Activated CD8-positive, alpha-beta memory T cell treated with anti-CD3 and anti-CD28 coated beads, Interleukin-2, amount 50 U/mL, for 48 hours (primary cell): ENCODE data around the gene ABCB11.
"Not testable (repeated sequence)": the region's sequence is repeated elsewhere in the genome, so short reads cannot be mapped to it uniquely, and the experiment has no call there.

Experiments used
- DNase-seq: peaks from one replicate; pipeline ENCODE4 v3.0.0-alpha.2; 2020

Gene ABCB11

GRCh38 chr2:168969865-168970264 lies 61.3 kb downstream of the ABCB11 start:
- no peak for DNase-seq

- DNase-seq: no peak
These were observed 62.8 kb downstream of the ABCB11 start for GRCh38 chr2:168968342-168968741.

DNA sequence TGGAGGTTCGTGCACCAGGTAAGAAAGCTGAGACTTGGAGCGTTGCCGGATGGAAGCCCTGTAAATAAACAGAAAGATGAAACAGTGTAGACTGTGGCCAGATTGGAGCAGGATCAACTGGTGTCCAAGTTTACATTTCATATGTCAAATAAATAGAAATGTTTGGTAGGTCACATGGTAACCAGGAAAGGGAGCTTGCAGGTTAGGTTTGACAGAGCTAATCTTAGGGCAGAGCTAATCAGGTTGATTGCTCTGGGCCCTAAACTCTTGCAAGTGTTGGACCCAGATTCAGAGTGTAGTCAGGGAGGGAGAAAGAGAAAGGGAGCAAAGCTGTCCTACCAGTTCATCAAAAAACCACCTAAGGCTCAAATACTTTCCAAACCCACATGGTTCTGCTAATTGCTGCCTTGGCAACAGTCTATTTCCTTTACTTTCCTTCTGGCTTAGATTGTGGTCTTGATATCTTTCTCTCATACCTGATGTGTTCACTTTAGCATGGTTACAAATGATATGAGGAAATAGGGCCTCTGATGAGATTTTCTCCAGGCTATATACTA lies 66.8 kb downstream of the ABCB11 start:
- no peak for DNase-seq

DNA sequence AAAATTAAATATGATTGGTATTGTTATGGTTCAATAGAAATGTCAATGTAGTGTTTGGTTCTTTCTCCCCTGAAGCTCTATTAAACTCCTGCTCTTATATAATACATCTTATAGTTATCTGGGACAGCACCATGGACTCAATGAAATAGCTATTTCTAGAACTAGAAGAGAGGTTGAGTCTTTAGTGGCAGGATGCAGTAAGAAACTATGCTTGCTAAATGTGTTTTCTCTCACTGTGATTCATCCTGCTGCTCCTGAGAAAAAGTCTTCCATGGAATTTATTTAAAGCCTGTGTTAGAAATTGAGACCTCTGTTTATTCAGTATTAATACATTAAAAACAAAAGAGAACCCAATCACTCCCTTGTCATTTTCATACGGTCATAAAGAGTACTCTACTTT lies 68.5 kb downstream of the ABCB11 start:
- DNase-seq: no peak

DNA sequence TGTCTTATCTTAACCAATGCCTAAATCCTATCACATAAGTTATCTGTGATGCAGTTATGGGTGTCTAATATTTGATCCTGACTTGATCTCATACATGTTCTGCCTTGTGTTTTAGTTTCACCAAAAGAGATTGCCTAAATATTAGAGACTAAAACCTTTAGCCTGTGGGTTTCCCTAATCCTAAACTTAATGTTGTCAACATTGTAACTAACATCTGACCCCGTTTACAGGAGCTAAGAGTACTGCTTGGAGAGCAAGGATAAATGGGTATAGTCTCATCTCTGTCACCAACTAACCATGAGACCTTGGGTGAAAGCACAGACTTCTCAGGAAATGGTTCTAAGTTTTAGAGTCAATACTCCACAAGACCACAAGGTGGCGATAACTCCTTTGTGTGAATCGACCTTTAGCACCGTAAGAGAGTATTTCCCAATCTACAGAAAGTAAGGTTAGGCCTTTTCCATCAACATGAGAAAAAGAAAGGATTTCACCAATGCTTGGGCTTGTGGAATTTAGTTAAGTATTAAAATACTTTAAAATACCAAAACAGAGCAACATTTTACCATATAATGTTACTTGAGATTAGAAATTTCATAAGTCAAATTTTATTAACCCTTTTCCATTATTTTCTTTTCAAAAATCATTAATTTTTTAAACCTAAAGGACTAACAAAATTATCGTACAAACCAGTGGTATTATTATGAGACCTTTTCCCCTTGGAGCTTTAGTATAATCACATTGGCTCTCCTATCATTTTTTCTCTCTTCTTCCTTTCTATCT lies 69.5 kb downstream of the ABCB11 start:
- no peak for DNase-seq

DNA sequence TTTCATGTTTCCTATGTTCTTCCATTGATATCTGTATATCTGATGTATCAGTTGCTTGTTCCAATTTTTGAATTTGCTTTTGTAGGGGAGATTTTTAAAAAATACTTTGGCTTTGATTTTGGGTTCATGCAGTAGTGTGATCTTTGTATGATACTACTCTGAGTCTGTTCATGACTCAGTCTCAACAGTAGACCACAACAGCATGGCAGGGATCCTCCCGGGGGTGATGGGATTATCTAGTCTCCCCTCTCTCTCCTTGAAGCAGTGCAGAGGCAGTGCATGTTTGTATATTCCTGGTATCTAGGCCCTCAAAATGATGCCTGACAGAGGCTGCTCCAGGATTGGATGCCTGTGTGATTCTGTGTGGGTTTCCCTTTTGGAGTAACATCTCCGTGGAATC lies 74.7 kb downstream of the ABCB11 start:
- DNase-seq: no peak

DNA sequence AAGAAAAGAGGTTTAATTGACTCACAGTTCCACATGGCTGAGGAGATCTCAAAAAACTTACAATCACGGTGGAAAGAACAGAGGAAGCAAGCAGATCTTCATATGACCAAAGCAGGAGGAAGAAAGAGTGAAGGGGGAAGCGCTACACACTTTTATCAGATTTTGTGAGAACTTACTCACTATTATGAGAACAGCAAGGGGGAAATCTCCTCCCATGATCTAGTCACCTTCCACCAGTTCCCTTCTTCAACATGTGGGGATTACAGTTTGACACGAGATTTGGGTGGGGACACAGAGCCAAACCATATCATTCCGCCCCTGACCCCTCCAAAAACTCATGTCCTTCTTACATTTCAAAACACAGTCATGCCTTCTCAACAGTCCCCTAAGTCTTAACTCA lies 75.8 kb downstream of the ABCB11 start:
- DNase-seq: no peak

DNA sequence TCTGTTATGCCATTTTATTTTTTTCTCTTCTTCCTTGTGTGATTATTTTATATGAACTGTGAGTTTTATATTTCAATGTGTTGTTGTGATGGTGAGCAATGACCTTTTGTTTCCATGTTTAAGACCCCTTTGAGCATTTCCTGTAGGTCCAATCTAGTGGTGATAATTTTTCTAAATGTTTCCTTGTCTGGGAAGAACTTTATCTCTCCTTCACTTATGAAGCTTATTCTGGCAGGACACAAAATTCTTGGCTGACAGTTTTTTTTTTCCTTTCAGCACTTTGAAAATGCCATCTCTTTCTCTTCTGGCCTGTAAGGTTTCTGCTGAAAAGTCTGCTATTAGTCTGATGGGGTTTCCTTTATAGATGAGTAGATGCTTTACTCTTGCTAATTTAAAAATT lies 76.9 kb downstream of the ABCB11 start:
- no peak for DNase-seq

- DNase-seq: no peak
These were observed 78.7 kb downstream of the ABCB11 start for GRCh38 chr2:168952424-168952823.

DNA sequence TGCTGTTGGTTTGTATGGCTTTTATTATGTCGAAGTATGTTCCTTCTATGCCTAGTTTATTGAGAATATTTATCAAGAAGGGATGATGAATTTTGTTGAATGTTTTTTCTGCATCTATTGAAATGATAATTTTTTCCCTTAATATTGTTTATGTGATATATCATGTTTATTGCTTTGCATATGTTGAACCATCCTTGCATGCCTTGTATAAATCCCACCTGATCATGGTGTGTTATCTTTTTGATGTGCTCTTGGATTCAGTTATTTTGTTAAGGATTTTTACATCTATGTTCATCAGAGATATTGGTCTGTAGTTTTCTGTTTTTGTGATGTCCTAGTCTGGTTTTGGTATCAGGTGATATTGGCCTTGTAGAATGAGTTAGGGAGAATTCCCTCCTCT lies 79.3 kb downstream of the ABCB11 start:
- DNase-seq: no peak

DNA sequence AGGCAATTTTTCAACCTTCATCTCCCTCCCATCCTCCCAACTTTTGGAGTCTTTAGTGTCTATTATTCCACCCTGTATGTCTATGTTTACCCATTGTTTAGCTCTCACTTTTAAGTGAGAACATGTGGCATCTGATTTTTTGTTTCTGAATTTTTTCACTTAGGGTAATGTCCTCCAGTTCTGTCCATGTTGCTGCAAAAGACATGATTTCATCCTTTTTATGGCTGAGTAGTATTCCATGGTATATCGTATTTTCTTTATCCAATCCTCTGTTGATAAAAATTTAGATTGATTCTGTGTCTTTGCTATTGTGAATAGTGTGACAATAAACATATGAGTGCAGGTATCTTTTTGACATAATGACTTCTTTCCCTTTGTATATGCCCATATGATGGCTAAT lies 81.8 kb downstream of the ABCB11 start:
- DNase-seq: no peak

GRCh38 chr2:168948621-168949212 lies 82.4 kb downstream of the ABCB11 start:
- no peak for DNase-seq

DNA sequence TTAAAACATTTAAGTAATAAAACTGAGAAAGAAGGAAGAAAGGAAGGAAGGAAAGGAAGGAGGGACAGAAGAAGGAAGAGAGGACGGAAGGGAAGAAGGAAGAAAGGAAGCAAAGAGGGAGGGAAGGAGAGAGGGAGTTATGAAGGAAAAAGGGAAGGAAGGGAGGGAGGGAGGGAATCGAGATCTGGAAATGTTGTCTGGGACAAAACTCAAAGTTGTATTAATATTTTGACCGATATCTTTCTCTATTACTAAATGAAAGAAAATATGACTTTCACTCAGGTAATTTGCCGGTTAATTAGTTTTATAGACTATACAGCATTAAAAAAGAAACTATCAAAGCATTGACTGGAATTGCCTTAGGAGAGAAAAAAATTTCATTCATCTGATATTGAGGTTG lies 85.6 kb downstream of the ABCB11 start:
- no peak for DNase-seq

DNA sequence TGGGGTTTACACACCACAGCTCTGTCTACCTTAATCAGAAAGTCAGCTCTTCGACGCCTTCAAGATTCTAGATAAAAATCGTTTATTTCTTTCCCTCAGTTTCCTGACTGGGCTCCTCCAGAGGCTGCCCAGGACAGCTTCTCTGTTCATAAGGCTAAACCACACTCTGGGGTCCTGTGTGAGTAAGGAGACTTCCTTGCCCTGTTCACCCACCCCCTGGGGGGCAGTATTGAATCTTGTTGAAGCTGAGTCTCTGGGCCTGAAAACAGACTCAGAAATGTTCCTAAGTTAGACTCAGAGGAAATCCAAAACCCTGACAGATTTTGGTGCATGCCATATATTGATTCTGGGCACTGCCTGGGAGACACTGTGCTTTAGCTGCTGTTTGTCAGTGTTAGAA lies 87.1 kb downstream of the ABCB11 start:
- DNase-seq: no peak

GRCh38 chr2:168941297-168941696 lies 89.8 kb downstream of the ABCB11 start:
- no peak for DNase-seq

GRCh38 chr2:168939918-168940317 lies 91.2 kb downstream of the ABCB11 start:
- no peak for DNase-seq

GRCh38 chr2:168939061-168939460 lies 92.1 kb downstream of the ABCB11 start:
- no peak for DNase-seq

DNA sequence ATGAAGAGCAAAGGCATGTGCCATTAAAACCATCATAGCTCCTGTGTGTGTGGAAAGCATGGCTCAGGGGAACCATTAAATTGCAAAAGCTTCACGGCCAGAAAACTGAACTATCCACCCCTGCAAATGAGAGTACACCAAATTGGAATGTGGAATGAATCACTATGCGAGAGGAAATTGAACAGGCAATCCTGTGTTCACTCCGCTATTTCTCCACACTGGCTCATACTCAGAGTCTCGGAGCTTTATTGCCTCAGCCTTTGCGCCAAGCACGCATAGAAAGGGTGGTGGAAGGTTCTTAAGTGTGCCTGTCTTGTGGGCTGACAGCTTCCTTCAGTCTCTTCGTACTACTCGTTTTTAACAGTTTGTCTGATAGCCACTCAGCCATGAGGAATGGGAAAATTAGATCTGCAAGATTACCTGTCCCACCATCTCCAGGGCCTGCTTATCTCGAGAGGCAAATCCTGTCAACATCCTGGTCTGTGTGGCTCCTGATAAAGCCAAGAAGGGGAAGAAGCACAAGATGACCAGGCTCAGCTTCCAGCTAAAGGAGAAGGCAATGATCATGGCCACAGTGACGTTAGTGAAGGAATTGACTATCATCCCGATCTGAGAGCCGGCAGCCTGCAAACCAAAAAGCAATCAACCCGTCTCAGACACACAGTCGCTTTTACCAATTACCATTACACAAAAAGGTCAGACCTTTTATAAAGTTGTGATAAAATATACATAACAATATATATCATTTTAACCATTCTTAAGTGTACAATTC lies 95.1 kb downstream of the ABCB11 start:
- DNase-seq: no peak

GRCh38 chr2:168934826-168935225 lies 96.3 kb downstream of the ABCB11 start:
- no peak for DNase-seq

DNA sequence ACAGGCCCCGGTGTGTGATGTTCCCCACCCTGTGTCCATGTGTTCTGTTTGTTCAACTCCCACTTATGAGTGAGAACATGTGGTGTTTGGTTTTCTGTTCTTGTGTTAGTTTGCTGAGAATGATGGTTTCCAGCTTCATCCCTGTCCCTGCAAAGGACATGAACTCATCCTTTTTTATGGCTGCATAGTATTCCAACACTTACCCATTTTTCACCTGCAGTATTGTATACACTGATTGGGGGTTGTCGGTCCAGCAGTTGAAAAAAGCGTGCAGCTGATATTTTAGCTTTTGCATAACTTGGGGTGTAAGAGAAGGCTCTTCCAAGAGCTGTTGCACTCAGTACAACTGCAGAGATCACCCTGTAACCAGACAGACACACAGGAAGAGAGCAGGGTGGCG lies 99.0 kb downstream of the ABCB11 start:
- DNase-seq: not testable (repeated sequence)

DNA sequence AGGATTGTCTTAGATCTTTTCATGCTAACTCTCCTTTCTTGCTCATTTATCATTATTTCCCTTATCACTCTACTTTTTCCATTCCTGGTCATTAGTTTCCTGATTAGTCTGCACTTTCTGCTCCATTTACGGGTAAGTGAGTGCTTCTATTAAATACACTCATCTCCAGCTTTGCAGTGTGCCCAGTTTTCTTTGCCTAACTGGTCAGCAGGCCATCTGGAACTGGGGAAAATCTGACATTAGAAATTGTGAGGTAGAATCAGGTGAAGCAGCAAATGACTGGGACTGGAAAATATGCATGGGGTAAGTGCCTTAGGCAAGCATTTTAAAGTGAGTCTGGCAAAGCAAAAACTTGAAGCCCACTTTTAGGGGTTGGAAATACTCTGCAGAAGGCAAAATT lies 100.9 kb downstream of the ABCB11 start:
- no peak for DNase-seq

GRCh38 chr2:168929031-168929430 lies 102.1 kb downstream of the ABCB11 start:
- DNase-seq: no peak

- no peak for DNase-seq
These were observed 102.9 kb downstream of the ABCB11 start for GRCh38 chr2:168928113-168928831.
